Pons (tissue), 1 donor: ENCODE measurements around the gene COMMD10.

Experiments used
- DNase-seq: peaks from one replicate; pipeline ENCODE4 v3.0.0-alpha.2; 2016; ENCODE audit warnings: low spot score

COMMD10 gene

DNA sequence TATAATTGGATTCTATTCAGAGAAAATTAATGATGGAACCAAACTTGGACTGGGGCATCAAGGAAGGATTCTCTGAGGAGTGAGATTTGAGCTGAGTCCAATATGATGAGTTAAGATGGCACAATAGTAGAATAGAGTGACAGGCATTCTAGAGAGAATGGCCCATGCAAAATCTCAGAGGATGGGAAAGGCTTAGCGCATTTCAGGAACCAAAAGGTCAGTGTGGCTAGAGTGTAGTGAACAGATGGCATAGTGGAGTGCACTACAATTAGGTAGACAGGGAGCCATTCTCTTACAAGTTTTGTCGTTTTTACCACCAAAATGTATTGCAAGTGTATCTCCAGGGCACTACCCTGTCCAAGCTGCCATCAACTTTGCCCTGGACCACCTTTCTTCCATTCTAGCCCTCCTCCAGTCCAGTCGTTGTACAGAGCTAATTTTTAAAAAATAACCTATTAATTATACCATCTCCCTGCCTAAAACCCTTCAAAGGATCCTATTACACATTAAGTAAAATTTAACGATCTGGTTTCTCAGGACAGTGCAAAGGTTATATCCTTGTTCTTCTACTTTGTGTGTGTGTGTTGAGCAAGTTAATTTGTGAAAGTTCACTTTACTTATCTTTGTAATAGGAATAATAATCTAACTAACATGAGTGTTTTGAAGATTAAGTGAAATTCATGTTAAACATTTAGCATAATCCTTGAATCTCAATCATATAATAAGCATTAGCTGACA lies 211.7 kb downstream of the COMMD10 start:
- no peak for DNase-seq

DNA sequence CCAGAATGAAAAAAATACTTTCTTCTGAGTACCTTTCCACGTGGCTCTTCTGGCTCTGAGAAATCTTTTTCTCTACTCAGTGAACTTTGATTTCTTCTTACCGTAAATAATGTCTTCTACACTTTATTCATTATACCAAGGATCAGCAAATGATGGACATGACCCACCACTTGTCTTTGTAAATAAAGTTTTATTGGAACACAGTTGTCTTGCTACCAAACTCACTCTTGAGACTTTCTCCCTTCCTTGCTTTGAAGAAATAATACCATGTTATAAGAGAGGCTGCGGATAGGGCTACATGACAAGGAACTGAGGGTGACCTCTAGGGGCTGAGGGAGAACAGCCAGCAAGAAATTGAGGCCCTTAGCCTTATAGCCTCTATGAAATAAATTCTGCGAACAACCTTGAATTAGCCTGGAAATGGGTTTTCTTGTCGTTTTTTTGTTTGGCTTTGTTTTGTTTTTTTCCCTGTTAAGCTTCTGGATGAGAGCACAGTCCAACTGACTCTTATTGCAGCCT lies 212.5 kb downstream of the COMMD10 start:
- no peak for DNase-seq

DNA sequence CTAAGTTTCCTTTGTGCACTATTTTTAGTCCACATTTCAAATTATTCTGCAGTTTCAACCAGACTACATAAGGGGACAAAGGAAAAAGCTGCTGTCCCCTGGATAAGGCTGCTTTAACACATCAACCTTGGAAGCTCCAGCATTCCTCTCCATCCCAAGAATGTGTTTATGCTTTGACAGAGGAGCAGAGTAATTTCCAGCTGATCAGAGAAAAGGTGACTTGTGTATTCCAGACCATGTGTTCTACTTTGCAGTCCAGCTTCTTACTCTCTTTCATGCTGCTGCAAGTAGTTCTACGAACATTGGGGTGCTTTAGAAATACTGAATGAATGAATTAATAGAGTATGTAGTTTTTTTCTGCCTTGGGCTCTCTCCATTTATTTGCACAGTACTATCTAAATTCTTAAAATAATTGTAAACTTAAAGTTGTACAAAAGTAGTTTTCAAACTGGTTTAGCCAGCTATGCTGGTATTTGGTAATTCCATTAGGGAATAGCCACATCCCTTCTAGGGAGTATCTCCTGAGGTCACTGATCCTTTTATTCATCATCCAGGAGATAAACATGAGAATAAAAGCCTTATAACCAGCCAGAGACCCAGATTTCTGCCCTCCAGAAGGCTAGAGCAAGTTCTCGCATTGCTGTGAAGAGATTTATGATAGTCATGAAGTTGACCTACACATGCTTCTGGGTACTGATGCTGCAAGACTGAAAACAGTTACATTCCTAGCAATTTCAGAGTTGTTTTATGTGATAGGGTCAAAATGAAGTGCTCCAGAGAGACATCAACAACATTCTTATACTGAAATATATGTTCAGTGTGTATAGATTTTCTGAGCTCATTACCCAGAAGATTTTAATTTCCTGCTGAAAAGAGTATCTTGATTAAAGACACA lies 215.2 kb downstream of the COMMD10 start:
- DNase-seq: no peak

DNA sequence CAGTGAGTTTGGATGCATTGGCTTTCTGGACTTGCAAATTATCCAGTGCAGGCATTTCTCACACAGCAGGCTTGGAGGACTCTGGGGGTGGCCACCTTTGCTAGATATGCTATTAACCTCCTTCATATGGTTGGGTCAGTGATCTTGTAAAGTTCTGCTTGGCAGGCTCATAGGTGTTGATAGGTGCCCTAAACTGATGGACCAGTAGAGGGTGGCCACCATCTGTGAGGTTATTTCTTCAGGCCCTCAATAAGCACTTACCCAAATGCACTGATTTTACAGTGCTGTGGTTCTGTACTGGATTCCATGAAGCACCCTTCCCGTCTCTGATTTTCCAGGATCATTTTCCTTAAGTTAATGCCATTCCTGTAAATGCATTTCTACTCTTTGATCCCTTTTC lies 216.3 kb downstream of the COMMD10 start:
- no peak for DNase-seq

DNA sequence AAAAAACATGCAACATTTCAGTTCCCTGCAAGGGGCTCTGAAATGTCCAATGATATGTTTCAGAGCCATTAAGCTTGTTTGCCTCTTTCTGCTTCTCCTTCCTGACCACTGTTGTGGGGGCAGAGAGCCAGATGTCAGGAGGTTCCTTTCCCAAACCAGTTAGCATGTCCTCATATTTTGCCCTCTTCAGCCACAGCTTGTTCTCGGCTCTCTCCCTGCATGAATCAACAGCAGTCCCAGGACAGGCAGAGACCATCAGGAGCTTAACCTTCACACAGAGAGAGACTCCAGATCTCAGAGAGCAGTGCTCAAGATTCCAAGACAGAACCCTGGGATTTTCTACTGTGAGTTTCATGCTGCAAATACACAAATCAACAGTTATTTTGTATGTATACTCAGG lies 218.5 kb downstream of the COMMD10 start:
- no peak for DNase-seq

DNA sequence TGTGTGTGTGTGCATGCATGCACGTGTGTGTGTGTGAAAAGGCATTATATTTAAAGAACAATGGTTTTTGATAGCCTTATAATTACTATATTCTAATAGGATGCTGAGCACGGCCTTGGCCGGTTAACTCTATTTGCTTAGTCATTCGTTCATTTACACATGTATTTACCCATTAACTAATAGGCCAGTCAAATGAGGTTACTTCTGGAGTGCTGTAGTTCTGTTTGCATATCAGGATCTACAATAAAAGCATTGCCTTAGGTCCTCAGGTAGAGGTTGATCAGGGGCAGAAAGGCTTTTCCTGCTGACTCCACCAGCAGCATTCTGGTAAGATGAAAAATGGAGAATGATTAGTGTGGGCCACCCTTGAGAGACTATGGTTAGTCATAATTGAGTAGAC lies 219.0 kb downstream of the COMMD10 start:
- no peak for DNase-seq

DNA sequence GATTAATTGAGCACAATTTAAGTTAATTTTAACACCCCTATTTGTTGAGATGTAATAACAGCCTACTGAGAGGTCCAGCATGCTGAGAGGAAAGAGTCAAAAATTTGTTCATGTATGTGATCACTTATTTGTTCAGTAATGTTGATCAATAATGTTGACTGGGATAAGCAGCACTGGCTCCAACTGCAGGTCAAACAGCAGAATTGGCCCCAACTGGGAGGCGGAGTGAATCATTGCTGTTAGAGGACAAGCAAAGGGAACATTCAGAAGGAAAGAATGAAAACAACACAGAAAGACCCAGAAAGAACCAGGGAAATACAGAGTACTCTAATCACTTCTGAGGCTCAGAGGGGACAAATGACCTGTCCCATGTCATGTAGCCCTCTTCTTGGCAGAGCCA lies 221.1 kb downstream of the COMMD10 start:
- no peak for DNase-seq

DNA sequence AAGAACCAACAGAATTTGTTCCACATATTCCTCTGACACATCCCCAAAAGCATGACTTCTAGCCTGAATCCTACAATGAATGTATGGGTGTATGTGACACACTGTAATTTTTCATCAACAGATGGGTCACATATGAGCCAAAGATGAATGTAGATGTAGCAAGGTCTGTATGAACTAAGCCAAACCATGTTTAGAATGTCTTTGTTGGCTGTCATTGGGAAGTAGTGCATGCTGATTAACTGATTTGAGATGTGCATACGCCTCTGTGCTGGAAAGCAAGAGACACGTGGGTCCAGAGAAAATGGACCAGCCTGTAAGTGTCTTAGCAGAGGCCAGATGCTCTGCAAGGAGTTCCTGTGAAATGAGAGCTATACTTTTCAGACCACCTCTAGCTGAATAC lies 222.0 kb downstream of the COMMD10 start:
- DNase-seq: no peak

DNA sequence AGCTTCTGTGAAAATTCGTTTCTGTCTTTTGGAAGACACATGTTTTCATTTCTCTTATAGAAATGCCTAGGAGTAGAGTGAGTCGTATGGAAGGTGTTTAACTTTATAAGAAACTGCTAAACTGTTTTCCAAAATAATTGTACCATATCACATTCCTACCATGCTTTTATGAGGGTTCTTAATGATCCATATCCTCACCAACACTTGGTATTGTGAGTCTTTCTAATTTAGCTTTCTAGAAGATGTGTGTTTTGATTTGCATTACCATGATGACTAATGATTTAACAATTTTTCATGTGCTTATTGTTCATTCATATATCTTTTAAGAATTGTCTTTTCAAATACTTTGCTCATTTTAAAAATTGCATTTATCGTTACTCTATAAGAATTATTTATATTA lies 223.6 kb downstream of the COMMD10 start:
- no peak for DNase-seq

DNA sequence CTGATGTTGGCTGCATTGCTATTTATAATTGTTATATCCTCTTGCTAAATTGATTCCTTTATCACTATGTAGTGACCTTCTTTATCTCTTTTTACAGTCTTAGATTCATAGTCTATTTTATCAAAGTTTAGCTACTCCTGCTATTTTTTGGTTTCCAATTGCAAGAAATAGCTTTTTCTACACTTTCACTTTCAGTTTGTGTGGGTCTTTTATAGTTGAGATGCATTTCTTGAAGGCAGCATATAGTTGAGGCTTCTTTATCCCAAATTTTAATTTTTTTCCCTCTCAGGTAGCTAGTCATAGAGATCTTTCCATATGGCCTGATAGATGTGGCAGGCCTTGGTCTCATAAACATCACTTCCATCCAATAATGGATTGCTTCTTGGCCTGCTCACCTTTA lies 228.5 kb downstream of the COMMD10 start:
- DNase-seq: no peak

DNA sequence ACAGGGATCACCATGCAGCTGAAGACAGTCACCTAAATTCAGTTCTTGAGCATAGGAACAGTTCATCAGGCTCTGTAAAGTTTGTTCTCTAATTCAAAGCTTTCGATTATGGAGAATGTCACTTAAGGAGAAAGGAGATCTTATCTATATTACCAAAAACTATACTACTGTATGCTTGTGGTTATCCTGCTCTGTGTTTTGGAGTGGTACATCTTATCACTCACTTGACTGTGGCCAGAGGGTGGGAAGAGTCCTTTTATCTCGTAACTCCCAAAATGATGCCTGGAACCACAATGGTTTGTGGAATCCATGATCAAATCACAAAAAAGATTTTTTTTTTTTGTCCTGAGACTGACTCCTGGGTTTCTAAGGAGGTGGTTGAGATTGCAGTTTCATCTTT lies 230.7 kb downstream of the COMMD10 start:
- DNase-seq: no peak

DNA sequence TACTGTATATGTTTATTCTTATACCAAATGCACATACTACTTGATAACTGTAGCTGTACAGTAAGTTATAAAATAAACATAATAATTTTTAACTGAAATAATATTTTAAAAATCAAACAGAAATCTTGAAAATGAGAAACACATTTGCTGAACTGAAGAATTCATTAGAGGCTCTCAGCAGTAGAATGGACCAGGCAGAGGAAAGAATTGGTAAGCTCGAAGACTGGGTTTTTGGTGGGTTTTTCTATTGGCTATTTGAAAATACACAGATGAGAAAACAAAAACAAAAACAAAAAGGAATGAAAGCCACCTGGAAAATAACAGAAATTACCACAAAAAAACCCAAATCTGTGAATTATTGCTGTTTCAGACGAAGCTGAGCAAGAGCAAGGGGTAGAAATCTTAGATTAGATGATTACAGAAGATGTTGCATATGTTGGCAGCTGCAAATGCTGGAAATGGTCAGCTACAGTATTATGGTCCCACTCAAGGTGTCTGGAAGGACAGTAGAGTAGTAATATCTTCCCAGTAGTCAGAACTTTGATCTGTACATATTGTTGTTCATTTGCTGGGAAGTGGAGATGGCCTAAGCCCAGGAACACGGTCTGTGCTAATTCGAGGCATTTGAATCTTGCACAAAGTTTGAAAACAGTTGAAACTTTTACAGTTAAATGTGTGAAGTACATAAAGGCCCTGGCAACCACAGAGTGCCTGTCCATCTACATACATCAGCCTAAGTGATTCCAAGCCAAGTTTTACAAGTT lies 233.4 kb downstream of the COMMD10 start:
- DNase-seq: no peak

DNA sequence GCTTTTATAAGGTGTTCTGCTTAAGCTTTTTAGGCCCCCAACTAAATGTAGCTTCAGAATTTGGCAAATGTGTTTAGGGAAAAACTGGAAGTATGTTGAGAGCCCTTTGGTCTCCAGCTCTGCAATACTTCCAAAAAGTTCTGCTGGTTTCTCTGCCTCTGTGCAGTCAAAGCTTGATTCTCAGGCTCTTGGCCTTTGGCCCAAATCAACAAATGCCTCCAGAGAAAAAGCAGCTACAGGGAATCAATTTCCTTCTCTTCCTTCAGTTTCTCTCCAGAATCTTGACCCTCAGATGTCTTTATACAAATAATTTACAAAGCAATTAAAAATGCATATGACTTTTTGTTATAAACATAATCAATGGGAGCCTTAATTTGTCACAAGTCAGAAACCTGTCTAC lies 235.7 kb downstream of the COMMD10 start:
- no peak for DNase-seq

DNA sequence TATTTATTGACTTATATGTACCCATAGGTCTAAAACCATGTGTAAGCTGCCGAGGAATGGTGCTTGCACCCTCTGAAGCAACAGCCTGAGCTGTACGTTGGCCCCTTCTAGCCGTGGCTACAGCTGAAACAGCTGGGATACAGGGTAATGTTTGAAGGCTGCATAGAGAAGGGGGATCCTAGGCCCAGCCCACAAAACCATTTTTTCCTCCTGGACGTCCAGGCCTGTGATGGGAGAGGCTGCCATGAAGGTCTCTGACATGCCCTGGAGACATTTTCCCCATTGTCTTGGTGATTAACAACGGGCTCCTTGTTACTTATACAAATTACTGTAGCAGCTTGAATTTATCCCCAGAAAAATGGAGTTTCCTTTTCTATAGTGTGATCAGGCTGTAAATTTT lies 244.7 kb downstream of the COMMD10 start:
- DNase-seq: no peak

DNA sequence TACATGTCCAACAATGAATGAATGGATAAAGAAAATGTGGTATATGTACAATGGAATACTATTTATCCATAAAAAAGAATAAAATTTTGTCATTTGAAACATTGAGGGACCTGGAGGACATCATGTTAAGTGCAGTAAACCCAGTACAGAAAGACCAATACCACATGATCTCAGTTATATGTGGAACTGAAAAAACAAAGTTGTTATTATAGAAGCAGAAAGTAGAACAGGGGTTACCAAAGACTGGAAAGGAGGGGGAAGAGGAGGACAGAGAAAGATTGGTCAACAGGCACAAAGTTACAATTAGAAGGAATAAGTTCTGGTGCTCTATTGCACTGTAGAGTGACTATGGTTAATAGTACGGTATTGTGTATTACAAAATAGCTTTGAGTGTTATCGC lies 256.0 kb downstream of the COMMD10 start:
- no peak for DNase-seq
